ENCODE results near the gene NEUROG3. TPM values are rescaled to one million over a fixed set of nuclear protein-coding genes. Genes with fewer than 3 reads are reported as not detected.

Gene NEUROG3
- not detected for total RNA-seq

GRCh38 chr10:69573056-69573806 lies at the start of gene NEUROG3:
Gene NEUROG3 (minus strand): TSS chr10:69573422. CDS start chr10:69573043, 379 bp downstream.
- TF ChIP-seq POLR2A (IDR thresholded peaks at IDR 0.05) = no peak
- no peak for TF ChIP-seq POLR2AphosphoS5 (IDR thresholded peaks at IDR 0.05)
- TF ChIP-seq CTCF (IDR thresholded peaks at IDR 0.05) = no peak
- H3K4me3 ChIP-seq = peak within 1 kb of the TSS in 2 of 3 donors; percentile 27 to 58
- H3K9me3 ChIP-seq = no peaks in the 10 kb centered on the region
- H3K4me1 ChIP-seq = no peaks in the 10 kb centered on the region
- no peak within 1 kb of the TSS for H3K27ac ChIP-seq
- no peaks in the 10 kb centered on the region for H3K36me3 ChIP-seq
- peaks cover 4 to 100% of the 10 kb centered on the region in 2 donors for H3K27me3 ChIP-seq
- no peak for DNase-seq (ENCODE audit: low spot score in 2 of 2)
- intact Hi-C loops (cut with DNase I; ENCODE audit: low total_unique reads) = no loop called here

- TF ChIP-seq POLR2AphosphoS5 (IDR thresholded peaks at IDR 0.05) (no peak), POLR2A (IDR thresholded peaks at IDR 0.05) (no peak), CTCF (IDR thresholded peaks at IDR 0.05) (no peak)
- Histone ChIP-seq H3K4me1 (no peaks in the 10 kb centered on the region), H3K36me3 (no peaks in the 10 kb centered on the region), H3K27ac (no peak overlapping the region), H3K4me3 (no peak overlapping the region), H3K9me3 (no peaks in the 10 kb centered on the region), H3K27me3 (no peaks in the 10 kb centered on the region)
- DNase-seq (ENCODE audit: low spot score in 2 of 2) = no peak
- intact Hi-C loops (cut with DNase I; ENCODE audit: low total_unique reads) = no loop called here
These were observed 47.4 kb upstream of the NEUROG3 start for GRCh38 chr10:69620625-69621024.

GRCh38 chr10:69619626-69620025 lies 46.4 kb upstream of the NEUROG3 start:
- Histone ChIP-seq H3K9me3 (no peaks in the 10 kb centered on the region), H3K27ac (no peak overlapping the region), H3K36me3 (no peaks in the 10 kb centered on the region), H3K27me3 (no peaks in the 10 kb centered on the region), H3K4me1 (no peaks in the 10 kb centered on the region), H3K4me3 (no peak overlapping the region)
- intact Hi-C loops (cut with DNase I; ENCODE audit: low total_unique reads) = no loop called here
- TF ChIP-seq CTCF (IDR thresholded peaks at IDR 0.05) = no peak
- TF ChIP-seq POLR2A (IDR thresholded peaks at IDR 0.05) = no peak
- no peak for TF ChIP-seq POLR2AphosphoS5 (IDR thresholded peaks at IDR 0.05)
- no peak for DNase-seq (ENCODE audit: low spot score in 2 of 2)

- Histone ChIP-seq H3K27ac (no peak overlapping the region), H3K4me3 (no peak overlapping the region), H3K4me1 (no peaks in the 10 kb centered on the region), H3K9me3 (no peaks in the 10 kb centered on the region), H3K27me3 (no peaks in the 10 kb centered on the region), H3K36me3 (no peaks in the 10 kb centered on the region)
- no peak for DNase-seq (ENCODE audit: low spot score in 2 of 2)
- TF ChIP-seq POLR2AphosphoS5 (IDR thresholded peaks at IDR 0.05) (no peak), CTCF (IDR thresholded peaks at IDR 0.05) (no peak), POLR2A (IDR thresholded peaks at IDR 0.05) (no peak)
- intact Hi-C loops (cut with DNase I; ENCODE audit: low total_unique reads) = no loop called here
These were observed 45.5 kb upstream of the NEUROG3 start for GRCh38 chr10:69618746-69619145.

GRCh38 chr10:69616358-69616757 lies 43.1 kb upstream of the NEUROG3 start:
- Histone ChIP-seq H3K27ac (no peak overlapping the region), H3K9me3 (no peaks in the 10 kb centered on the region), H3K4me1 (no peaks in the 10 kb centered on the region), H3K27me3 (no peaks in the 10 kb centered on the region), H3K4me3 (no peak overlapping the region), H3K36me3 (no peaks in the 10 kb centered on the region)
- DNase-seq (ENCODE audit: low spot score in 2 of 2) = no peak
- intact Hi-C loops (cut with DNase I; ENCODE audit: low total_unique reads) = no loop called here
- TF ChIP-seq CTCF (IDR thresholded peaks at IDR 0.05) = no peak
- TF ChIP-seq POLR2A (IDR thresholded peaks at IDR 0.05) = no peak
- TF ChIP-seq POLR2AphosphoS5 (IDR thresholded peaks at IDR 0.05) = no peak
